RPMI8226 (cell line): ENCODE results near the gene CD226.
"Not testable (repeated sequence)": the region's sequence is repeated elsewhere in the genome, so short reads cannot be mapped to it uniquely, and the experiment has no call there.

Source experiments
- DNase-seq: peaks from one replicate; pipeline ENCODE4 v3.0.0-alpha.2; 2015

CD226 gene

DNA sequence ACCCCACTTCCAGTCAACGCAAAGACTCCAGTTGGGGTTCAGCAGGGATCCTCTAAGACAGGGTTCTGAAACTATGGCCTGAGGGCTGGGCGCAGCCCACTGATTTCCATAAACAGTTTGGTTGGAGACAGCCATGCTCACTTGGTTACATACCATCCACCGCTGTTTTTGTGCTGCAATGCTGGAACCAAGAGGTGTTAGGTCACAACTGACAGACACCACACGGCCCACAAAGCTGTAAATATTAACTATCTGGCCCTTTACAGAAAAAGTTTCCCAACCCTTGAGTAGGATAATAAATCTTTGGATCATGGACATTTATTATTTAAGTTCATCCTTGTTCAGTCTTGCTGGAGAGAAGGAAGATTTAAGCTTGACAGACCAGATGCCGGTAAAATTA, 8.4 kb upstream of the CD226 start:
- DNase-seq: no peak

DNA sequence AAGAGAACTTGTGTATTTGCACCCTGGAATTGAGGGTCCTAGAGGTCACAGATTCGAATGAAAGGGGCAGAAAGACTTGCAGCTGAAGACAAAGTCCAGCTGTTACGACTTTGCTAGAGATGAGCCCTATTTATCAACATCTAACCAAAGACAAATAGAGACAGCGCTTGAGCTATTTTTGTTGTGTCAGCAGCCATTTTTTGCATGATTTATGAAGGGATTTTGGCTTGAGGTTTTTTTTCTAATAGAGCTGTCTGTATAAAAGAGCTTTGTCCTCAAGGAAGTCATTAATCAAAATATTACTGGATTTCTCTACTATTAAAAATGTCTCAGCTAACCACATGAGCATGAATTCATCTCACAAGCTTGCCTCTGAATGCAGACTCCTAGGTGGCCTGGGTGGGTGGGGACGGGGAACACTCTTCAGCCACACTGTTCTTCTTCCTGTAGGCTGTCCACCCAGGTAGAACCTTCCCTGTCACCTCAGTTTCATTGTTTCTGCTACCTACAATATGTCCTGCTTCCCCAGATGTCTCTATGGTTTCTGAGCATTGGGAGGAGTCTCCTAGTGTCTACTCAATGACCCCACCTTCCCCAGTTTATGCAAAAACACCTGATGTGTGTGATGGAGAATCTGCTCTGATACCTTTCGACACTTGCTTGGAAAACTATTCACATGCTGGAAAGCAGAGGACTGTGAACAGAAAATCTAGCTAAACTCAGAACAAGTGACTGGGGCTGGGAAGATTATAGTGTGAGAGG, 7.2 kb upstream of the CD226 start:
- DNase-seq: no peak

DNA sequence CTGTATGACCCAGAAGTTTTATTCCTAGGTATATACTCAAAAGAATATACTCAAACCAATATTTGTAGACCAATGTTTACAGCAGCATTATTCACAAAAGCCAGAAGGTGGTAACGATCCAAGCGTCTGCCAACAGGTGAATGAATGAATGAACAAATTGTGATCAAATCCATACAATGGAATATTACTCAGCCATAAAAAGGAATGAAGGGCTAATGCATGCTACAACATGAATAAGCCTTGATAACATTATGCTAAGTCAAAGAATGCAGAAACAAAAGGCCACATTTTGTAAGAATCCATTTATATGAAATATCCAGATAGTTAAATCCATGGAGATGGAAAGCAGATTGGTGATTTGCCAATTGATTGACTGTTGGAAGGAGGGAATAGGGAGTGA, 5.5 kb upstream of the CD226 start:
- no peak for DNase-seq

DNA sequence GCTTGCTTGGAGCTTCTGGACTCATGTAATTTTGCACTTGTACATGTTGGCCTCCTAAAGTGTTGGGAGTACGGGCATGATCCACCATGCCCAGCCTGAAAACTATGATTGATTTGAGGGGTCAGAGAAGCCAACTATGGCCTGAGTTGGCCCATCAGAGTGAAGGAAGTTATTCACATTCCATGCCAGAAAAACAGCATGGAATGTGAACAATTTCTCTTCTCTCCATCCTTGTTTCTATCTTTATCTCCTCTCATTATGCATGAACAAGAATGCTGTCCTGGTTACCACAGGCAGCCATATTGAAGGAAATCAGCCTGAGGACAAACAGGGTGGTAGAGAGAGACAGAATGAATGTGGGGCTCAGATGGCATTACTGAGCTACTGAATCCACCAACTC, 3.5 kb upstream of the CD226 start:
- no peak for DNase-seq

DNA sequence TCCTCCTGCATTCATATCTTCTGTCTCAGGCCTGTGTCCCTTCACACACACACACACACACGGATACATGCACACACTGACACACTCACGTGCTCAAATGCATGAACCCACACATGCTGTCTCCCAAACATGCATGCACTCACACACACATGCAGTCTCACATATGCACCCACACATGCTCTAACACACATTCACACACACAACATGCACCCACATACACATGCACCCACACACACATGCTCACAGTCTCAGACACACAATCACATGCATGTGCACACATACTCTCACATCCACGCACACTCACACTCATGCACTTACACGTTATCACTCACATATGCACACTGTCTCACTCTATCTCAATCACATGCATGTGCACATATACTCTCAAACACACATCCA, 1.9 kb upstream of the CD226 start:
- no peak for DNase-seq

DNA sequence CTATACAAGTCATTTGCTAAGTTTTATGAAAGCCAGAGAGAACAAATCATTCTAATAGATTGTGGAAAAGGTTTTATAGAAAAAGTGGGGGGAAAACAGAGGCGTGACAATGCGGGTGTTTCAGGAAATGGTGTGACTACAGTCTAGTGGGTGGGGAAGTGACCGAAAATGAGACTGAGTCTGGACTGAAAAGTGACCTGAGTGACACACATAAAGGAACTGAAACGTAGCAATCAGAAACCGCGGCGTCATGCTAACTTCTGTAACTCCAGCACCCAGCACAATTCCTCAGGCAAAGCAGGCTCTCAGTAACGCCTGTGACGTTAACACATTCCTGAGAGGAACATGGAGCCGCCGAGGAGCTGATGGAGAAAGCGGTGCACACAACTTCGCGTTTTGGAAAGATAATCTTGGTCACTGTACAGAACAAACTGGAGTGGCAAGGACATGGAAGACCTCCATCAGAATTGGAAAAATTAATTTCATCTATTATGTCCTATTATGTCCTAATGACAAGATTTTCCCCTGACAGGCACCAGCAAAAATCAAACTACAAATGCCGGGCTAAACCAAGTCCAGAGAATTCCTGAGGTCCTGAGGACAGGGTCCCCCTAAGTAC, 1.4 kb upstream of the CD226 start:
- peak; percentile 85 for DNase-seq

DNA sequence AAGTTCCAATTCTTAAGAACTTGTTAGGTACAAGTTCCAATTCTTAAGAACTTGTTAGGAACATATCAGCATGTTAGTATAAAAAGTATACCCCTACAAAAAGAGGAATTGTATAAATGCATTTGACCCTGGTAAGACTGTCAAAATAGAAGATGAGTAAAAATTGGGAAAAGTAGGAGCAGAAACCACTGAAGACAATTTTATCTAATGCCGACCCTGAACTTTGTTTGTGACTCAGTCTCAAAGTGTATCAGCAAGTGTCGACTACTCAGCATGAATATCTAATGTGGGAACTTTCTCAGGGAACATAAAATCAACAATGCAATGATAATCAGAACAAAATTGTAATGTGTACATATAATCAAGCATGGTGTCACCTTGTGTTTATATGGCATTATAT, 583 bp upstream of the CD226 start:
- DNase-seq: no peak

DNA sequence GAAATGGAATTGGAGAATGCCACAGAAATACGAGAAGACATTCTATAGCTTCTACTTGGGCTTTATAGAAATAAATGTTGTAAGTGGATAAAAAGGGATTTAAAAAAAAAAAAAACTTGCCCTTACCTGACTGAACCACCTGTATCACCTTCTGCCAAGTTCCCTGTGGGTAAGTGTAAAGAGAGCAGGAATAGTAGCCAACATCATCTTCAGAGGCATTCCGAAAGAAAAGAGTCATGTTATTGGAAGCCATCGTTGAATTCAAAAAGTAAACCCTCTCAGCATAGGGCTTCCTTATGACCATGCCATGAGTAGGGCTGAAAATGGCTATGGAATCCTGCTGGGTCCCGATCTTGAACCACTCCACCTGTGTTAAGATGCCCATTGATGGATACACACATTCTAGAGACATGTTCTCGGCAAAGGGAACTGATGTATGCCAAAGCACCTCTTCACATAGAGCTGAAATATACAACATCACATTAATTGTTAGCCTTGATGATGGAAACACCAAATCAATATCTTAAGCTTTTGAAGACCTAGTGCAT, 991 bp downstream of the CD226 start:
- no peak for DNase-seq

DNA sequence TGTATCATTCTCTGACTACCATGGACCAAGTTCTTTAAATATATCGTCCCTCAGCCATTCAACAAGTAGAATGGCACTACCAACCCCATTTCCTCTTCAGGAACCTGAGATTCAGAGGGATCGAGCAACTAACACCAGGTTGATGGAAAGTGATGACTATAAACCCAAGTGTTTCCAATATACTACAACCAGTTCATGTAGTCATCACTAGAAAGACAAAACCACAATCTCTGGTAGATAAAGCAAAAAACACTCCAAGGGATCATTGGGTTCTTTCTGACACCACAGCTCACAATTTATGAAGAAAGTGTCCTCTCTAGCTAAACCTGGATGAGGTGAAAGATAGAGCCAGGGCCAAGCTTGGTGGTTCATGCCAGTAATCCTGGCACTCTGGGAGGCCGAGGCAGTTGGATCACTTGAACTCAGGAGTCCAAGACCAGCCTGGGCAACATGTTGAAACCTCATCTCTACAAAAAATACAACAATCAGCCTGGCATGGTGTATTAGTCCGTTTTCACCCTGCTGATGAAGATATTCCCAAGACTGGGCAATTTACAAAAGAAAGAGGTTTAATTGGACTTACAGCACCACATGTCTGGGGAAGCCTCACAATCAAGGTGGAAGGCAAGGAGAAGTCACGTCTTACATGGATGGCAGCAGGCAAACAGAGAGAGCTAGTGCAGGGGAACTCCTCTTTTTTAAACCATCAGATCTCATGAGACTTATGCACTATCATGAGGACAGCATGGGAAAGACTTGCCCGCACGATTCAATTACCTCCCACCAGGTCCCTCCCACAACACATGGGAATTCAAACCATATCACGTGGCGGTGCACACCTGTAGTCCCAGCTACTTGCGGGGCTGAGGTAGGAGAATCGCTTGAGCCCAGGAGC, 2.2 kb downstream of the CD226 start:
- DNase-seq: no peak

DNA sequence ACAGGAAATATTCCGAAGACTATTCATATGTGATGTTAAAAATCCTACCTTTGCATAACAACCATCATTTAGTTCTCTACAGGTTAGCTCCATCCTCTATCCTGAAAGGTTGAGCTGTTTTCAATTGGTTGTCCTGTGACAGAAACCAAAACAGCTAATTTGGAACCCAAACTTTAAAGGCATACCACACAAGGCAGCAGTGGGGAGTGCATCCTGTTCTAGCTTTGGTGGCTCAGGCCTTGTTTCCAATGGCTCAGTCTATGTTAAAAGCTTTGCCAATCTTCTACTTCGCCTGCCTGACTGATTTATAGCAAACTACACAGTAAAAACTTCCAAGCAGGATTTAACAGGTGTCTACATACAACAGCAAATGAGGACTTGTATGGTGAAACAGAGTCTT, 3.2 kb downstream of the CD226 start:
- no peak for DNase-seq

DNA sequence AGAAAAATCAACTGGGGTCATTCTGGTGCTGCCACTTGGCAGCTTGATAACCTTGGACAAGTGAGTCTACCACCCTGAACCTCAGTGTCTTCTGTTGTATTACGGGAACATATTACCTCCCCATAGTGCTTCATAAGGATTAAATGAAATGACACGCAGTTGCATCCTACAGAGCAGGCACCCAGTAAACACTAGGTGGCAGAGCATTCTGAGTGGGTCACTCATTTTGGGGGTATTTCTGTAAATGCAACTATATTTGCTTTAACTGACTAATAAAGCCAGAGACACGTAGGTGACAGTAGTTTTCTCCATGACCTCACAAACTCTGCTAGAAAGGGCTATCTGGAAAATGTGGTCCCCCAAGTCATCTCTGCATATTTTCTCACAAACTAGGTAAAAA, 4.7 kb downstream of the CD226 start:
- no peak for DNase-seq

DNA sequence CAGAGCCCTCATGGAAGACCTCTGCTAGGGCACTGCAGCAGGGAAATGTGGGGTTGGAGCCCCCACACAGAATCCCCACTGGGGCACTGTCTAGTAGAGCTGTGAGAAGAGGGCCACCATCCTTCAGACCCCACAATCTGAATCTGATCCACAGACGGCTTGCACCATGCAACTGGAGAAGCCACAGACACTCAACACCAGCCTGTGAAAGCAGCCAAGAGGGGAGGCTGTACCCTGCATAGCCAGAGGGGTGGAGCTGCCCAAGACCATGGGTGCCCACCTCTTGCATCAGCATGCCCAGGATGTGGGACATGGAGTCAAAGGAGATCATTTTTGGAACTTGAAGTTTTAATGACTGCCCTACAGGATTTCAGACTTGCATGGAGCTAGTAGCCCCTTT, 6.5 kb downstream of the CD226 start:
- no peak for DNase-seq

DNA sequence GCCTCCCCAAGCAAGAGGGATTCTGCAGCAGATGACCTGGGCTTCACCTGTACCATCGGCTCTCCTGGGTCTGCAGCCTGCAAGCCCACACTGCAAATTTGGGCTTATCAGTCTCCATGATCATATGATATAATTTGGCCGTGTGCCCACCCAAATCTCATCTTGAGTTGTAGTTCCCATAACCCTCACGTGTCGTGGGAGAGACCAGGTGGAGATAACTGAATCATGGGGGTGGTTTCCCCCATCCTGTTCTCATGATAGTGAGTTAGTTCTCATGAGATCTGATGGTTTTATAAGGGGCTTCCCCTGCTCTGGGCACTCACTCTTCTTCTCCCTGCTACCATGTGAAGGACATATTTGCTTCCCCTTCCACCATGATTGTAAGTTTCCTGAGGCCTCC, 7.9 kb downstream of the CD226 start:
- DNase-seq: not testable (repeated sequence)

DNA sequence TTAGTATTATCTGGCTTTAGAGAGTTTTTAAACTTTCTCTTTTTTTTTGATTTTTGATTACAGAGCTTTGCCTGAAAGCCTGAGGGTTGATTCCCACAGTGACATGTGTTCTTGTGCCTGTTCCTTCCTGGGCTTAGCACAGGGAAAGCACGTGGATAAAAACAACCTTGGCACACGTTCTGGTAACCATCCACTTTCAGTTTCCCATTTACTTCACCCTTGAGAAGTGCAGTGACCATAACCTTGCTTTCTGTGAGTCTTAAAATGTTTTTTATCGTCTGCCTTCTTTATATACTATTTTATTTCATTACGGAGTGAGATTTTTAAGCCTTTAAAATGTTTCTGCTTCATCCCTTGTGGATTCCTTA, 11.5 kb downstream of the CD226 start:
- no peak for DNase-seq

DNA sequence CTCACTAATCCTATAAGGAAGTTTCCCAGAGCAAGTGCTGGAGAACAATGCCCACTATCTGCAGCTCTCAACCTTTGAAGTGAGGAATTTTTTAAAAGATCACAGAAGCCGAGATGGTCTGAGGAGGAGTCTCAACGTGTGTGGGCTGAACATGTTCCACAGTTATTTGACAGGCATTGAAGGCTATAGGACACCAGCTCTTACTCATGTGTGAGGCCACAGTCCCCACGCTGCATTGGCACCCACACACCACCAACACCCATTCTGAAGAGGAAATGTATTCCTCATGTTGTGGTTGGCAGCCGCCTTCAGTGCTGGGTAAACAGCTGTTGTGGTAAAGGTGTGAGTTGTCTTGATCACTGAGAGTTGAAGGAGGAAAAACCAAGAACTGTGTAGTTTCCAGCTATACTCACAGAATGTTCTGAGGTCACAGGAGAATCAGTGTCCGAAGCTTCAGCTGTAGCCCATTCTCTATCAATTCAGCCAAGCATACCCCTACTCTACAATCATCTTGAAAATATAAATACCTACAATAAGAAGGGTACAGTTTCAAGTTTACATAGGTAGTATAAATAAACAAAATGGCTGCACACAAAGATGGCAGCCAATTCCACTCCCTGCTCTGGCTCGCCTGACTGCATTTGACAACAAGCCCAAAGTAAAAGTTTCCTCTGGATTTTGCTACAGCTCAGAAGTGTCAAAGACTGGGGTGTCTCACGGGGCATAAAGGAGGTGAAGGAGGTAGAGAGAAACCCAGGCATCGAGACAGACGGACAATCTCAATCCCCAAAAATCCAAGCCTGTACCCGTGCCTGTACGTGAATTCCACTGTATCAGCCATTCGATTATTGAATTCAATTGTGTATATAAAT, 12.1 kb downstream of the CD226 start:
- no peak for DNase-seq

DNA sequence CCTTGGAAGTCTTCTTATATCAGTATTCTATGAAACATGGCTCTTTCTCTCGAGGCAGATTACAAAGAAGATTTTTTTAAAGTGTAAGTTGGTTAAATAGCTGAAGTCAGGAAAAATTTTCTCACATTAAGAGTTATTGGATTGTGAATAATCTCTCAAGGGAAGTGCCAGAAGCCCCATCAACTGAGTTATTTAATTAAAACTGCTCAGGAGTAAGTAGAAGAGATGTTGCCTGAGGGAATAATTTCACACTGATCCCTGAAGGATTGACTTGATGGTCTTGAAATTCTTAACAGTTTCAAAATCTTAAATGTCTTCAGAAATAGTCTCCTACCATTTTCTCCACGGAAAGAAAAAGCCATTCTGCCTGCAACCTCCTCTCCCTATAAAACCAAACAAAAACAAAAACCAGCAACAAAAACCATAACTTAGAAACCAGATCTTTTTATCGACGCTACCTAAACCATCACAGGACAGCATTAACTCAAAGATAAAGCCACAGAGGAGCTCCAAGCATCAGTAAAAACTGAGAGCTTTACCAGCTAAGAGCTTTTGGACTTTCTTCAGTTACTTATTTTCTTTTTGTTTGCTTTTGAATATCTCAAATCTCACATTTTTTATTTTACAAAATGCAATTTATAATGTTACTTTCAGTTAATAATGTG, 12.9 kb downstream of the CD226 start:
- no peak for DNase-seq

DNA sequence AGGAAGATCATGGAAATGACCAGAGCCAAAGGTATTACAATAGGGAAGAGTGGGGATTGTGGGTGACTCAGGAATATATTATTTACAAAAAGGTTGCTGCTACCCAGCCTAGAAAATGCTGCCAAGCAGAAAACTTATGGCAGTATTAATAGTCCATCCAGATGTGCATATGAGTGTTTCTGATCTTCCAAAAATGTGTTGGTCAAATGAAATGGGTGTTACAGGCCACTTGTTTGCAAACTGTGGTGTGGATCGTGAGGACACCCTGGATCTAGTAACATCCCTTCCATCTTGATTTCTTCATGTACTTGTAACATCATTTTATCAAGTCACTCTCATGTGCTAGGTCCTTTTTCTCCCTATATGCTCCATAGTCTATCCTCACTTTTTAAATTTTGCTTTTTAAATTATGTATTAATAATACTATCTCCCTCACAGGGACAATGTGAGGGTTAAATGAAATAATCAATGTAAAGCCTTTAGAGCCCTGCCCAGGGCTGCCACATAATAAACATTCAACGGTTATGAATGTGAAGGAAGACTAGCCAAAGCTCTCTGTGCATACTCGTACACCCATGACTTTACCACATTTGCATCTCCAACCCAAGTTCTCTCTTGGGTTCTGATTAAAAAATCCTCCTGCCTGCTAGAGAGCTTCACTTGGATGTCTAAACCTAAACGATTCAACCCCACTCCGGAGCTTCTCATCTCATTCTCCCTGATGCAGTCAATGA, 18.5 kb downstream of the CD226 start:
- DNase-seq: no peak

DNA sequence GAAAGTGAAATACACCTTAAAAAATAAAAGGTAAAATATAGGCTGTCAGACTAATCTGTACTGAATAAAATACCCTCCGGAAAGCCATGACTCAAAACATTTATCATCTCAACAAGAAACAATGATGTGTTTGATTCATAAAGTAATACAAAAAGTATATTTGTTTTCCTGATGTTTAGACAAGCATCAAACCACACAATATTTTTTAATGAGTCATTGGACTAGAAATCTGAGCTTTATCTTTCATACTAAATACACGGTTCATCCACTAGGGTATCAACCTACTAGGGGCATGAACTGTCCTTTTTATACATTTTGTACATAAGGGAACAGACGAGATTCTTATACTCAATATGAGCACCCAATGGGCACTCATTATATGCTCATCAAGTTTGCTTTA, 31.3 kb downstream of the CD226 start:
- DNase-seq: no peak

DNA sequence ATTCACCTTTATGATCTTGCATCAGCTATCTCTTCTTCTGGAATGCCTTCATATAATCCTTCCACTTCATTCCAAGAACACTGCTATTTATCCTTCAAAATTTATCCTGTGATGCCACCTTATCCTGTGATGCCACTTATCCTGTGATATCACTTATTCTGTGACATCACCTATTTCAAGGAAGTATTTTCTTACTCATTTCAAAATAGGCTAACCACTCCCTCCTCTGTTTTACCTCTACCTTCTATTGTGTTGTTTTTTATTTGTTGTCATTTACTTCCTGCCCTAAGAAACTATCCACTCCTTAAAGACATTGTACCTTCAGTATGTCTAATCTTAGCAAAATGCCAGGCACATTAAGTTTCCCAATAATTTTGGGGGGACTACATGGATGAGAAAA, 38.8 kb downstream of the CD226 start:
- no peak for DNase-seq

DNA sequence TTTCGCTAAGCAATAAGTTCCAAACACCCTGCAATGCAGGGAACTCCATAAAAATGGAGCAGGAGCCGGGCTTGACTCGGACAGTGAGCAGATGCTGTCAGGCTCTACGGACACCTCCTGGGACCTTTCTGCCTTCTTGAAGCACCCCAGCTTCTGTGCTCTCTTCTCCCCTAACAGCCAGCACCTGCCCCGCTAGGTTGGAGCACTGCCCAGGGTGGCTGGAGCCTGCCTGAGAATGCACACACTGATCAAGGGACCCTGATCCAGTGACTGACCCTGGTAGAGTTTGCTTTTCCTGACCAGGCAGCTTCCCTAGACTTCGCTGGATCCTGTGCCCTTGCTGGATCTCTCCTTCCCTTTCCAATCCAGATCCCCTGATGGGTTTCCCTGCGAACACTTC, 40.9 kb downstream of the CD226 start:
- no peak for DNase-seq

DNA sequence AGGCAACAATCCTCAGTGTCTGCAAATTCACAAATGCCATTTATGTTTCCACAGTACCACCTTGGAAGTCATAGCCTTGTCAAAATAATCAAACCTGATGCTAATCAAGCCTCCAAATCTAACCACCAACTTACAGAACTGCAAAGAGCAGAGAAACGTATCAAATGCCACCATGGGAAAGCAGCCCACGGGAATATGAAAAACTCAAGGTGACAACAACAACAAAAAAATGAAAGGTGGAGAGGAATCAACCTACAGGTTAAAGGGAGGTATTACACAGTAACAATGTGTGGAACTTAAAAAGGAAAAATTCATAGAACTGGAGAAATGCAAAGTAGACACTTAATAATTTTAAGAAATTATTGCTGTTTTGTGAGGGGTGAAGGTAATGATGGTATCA, 46.7 kb downstream of the CD226 start:
- DNase-seq: no peak
